ENCODE data around the gene PMS2. TPM values are rescaled to one million over a fixed set of nuclear protein-coding genes. Genes with fewer than 3 reads are reported as not detected.
A peak's percentile ranks its signal among the peaks of the same experiment; 100 is the strongest.

The PMS2 gene
- total and polyA plus RNA-seq, 7 donors, result 3.4 to 11.1 (median 5.6) TPM

GRCh38 chr7:6031567-6031966 lies 22.7 kb upstream of the PMS2 start:
- no peak for TF ChIP-seq CTCF (IDR thresholded peaks at IDR 0.05)
- 73 to 90% (median 75%) methylated on average over 3 of the region's 3 CpGs for WGBS, 3 donors
- no peak overlapping the region for H3K4me3 ChIP-seq
- H3K9me3 ChIP-seq, result no peaks in the 10 kb centered on the region
- DNase-seq (no peak), ATAC-seq (no peak)
- no peak overlapping the region for H3K27ac ChIP-seq
- peaks cover 8% of the 10 kb centered on the region for H3K4me1 ChIP-seq
- peaks cover 6 to 78% of the 10 kb centered on the region in 2 donors for H3K36me3 ChIP-seq (ENCODE audit: insufficient read depth in 1 of 2, low read depth in 1 of 2)
- intact Hi-C loops (cut with DNase I), result no loop called here
- H3K27me3 ChIP-seq (ENCODE audit: insufficient read depth in 3 of 3, low read length in 2 of 3), result no peaks in the 10 kb centered on the region

GRCh38 chr7:6030988-6031387 lies 22.1 kb upstream of the PMS2 start, which contains the start of gene ANKRD61:
Gene ANKRD61 (plus strand): TSS chr7:6031376. CDS start chr7:6031376, 0 bp downstream.
- Histone ChIP-seq H3K4me3 (no peak within 1 kb of the TSS), H3K9me3 (no peaks in the 10 kb centered on the region), H3K4me1 (peaks cover 13% of the 10 kb centered on the region), H3K27ac (no peak within 1 kb of the TSS), H3K36me3 (ENCODE audit: insufficient read depth in 1 of 2, low read depth in 1 of 2) (peaks cover 4 to 78% of the 10 kb centered on the region in 2 donors), H3K27me3 (ENCODE audit: insufficient read depth in 3 of 3, low read length in 2 of 3) (no peaks in the 10 kb centered on the region)
- ATAC-seq (no peak), DNase-seq (no peak)
- WGBS, 3 donors, result 68 to 94% (median 92%) methylated on average over 2 of the region's 2 CpGs
- no peak for TF ChIP-seq CTCF (IDR thresholded peaks at IDR 0.05)
- intact Hi-C loops (cut with DNase I), result no loop called here

GRCh38 chr7:6028563-6028962 lies 19.7 kb upstream of the PMS2 start:
- no peak overlapping the region for H3K27ac ChIP-seq
- H3K27me3 ChIP-seq (ENCODE audit: insufficient read depth in 3 of 3, low read length in 2 of 3), result no peaks in the 10 kb centered on the region
- TF ChIP-seq CTCF (IDR thresholded peaks at IDR 0.05), result no peak
- ATAC-seq, result no peak
- DNase-seq, result no peak
- 89 to 95% (median 90%) methylated on average over 5 of the region's 5 CpGs for WGBS, 3 donors
- H3K36me3 ChIP-seq (ENCODE audit: insufficient read depth in 1 of 2, low read depth in 1 of 2), result peaks cover 0 to 80% of the 10 kb centered on the region in 2 donors
- intact Hi-C loops (cut with DNase I), result no loop called here
- no peaks in the 10 kb centered on the region for H3K9me3 ChIP-seq
- H3K4me1 ChIP-seq, result peaks cover 13% of the 10 kb centered on the region
- H3K4me3 ChIP-seq, result no peak overlapping the region

GRCh38 chr7:6027806-6028365 lies 19.0 kb upstream of the PMS2 start:
- H3K9me3 ChIP-seq, result no peaks in the 10 kb centered on the region
- 89 to 100% (median 97%) methylated on average over 1 of the region's 1 CpG for WGBS, 3 donors
- intact Hi-C loops (cut with DNase I), result no loop called here
- H3K27me3 ChIP-seq (ENCODE audit: insufficient read depth in 3 of 3, low read length in 2 of 3), result no peaks in the 10 kb centered on the region
- peaks cover 5 to 80% of the 10 kb centered on the region in 2 donors for H3K36me3 ChIP-seq (ENCODE audit: insufficient read depth in 1 of 2, low read depth in 1 of 2)
- peaks cover 13% of the 10 kb centered on the region for H3K4me1 ChIP-seq
- no peak for TF ChIP-seq CTCF (IDR thresholded peaks at IDR 0.05)
- H3K4me3 ChIP-seq, result no peak overlapping the region
- DNase-seq (no peak), ATAC-seq (no peak)
- H3K27ac ChIP-seq, result no peak overlapping the region

GRCh38 chr7:6026820-6027311 lies 18.0 kb upstream of the PMS2 start:
- intact Hi-C loops (cut with DNase I), result no loop called here
- Histone ChIP-seq H3K9me3 (no peaks in the 10 kb centered on the region), H3K4me3 (peak overlapping the region; percentile 44), H3K36me3 (ENCODE audit: insufficient read depth in 1 of 2, low read depth in 1 of 2) (peaks cover 9 to 82% of the 10 kb centered on the region in 2 donors), H3K27ac (peak overlapping the region; percentile 73), H3K27me3 (ENCODE audit: insufficient read depth in 3 of 3, low read length in 2 of 3) (no peaks in the 10 kb centered on the region), H3K4me1 (peaks cover 8% of the 10 kb centered on the region)
- ATAC-seq (peak in 1 of 4 donors; percentile 3), DNase-seq (no peak)
- no peak for TF ChIP-seq CTCF (IDR thresholded peaks at IDR 0.05)
- 66 to 82% (median 73%) methylated on average over 12 of the region's 12 CpGs for WGBS, 3 donors
